GM13977 (cell line): Measurements from ENCODE around the gene IPO5.
"Not testable (repeated sequence)": the region's sequence is repeated elsewhere in the genome, so short reads cannot be mapped to it uniquely, and the experiment has no call there.

Source experiments
- DNase-seq: peaks from one replicate; pipeline ENCODE4 v3.0.0; 2012; ENCODE audit warnings: low spot score
- CTCF ChIP-seq: IDR thresholded peaks from 2 replicates; pipeline ENCODE4 v1.5.1; 2012; ENCODE audit warnings: mild to moderate bottlenecking, control low read depth; ENCODE audit not compliant: insufficient read depth; ENCODE audit errors: extremely low read depth, missing control alignments
- in situ Hi-C: fragments of 300-500 bp; cut with MboI; formaldehyde crosslinking; loops from one replicate; pipeline ENCODE4 v1.12.0; 2022; ENCODE audit warnings: low sequenced_read_pairs, low pct_unique_long_range_greater_than_20kb, mixed read lengths, inconsistent platforms; ENCODE audit not compliant: unreplicated experiment

IPO5 gene

GRCh38 chr13:98035373-98035772 lies 81.9 kb downstream of the IPO5 start:
- no peak for DNase-seq
- no peak for TF ChIP-seq CTCF
- in situ Hi-C loops = no loop called here

GRCh38 chr13:98036564-98037302 lies 83.3 kb downstream of the IPO5 start:
- DNase-seq, in situ Hi-C loops: not testable (repeated sequence)

GRCh38 chr13:98039261-98039660 lies 85.8 kb downstream of the IPO5 start:
- no peak for TF ChIP-seq CTCF
- DNase-seq = no peak
- in situ Hi-C loops = no loop called here

DNA sequence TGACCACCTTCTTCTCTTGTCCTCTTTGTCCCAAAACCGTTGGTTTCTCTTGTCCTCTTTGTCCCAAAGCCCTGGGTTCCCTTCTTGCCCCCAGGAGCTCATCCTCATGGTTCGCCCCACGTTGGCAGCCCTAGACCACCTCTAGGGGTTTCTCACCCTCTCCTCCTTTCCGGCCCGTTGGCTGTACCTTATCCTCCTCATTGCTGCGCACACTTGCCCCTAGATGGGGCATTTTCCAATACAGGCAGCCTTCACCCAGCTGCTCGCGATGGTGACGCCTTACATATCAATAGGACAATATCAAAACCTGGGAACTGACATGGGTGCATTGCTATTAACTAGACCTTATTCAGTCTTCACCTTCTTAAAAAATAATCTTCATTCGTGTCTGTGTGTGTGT lies 86.5 kb downstream of the IPO5 start:
- no peak for DNase-seq
- TF ChIP-seq CTCF = no peak
- in situ Hi-C loops = no loop called here

- DNase-seq = no peak
- no peak for TF ChIP-seq CTCF
- in situ Hi-C loops = no loop called here
Measured at GRCh38 chr13:98041081-98041820, 87.8 kb downstream of the IPO5 start.

DNA sequence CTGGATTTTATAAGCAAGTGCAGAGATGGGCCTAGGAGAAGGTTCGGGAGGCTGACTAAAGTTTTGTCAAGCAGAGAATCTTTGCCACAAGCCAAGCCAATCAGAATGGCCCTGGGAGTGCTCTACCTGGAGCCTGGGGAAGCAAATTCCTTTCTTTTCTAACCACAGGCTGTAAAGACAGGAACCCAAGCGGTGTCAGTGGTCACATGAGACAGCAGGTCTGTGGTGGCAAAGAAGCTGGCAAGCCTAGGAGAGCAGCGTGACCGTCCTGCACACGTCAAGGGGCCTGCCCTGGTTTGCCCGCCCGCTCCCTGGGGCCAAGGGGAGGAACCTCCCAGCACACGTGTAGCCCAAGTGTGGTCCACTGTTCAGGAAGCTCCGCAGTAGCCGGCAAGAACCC lies 90.8 kb downstream of the IPO5 start:
- DNase-seq = no peak
- in situ Hi-C loops = no loop called here
- no peak for TF ChIP-seq CTCF

DNA sequence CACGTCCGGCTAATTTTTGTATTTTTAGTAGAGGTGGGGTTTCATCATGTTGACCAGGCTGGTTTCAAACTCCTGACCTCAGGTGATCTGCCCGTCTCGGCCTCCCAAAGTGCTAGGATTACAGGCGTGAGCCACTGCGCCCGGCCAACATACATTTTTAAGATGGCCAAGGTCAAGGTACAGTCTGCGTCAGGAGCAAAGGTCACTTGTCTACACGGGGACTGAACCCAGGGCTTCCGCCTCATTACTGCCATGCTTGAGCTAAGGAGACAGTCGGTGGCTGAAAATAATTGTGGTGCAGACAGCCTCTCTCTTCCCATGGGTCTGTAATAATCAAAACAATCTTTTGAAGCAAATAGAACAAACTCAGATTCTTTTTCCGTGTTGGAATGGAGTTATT lies 94.3 kb downstream of the IPO5 start:
- in situ Hi-C loops, DNase-seq: not testable (repeated sequence)
